Measurements from ENCODE around the gene QSOX1.

The QSOX1 gene

GRCh38 chr1:180136331-180136967, 18.2 kb upstream of the QSOX1 start:
- in situ Hi-C loops (cut with MboI; ENCODE audit: low sequenced_read_pairs, unreplicated experiment): no loop called here
- DNase-seq (ENCODE audit: low spot score): no peak
- TF ChIP-seq CTCF (IDR thresholded peaks at IDR 0.05; ENCODE audit: borderline replicate concordance, control extremely low read depth, extremely low read depth, insufficient read depth, missing control alignments): no peak

GRCh38 chr1:180136968-180137356, 17.7 kb upstream of the QSOX1 start:
- no peak for DNase-seq (ENCODE audit: low spot score)
- in situ Hi-C loops (cut with MboI; ENCODE audit: low sequenced_read_pairs, unreplicated experiment): no loop called here
- no peak for TF ChIP-seq CTCF (IDR thresholded peaks at IDR 0.05; ENCODE audit: borderline replicate concordance, control extremely low read depth, extremely low read depth, insufficient read depth, missing control alignments)

GRCh38 chr1:180137776-180138175, 16.9 kb upstream of the QSOX1 start:
- TF ChIP-seq CTCF (IDR thresholded peaks at IDR 0.05; ENCODE audit: borderline replicate concordance, control extremely low read depth, extremely low read depth, insufficient read depth, missing control alignments): no peak
- DNase-seq (ENCODE audit: low spot score): no peak
- in situ Hi-C loops (cut with MboI; ENCODE audit: low sequenced_read_pairs, unreplicated experiment): no loop called here

GRCh38 chr1:180141381-180141934, 13.2 kb upstream of the QSOX1 start:
- in situ Hi-C loops (cut with MboI; ENCODE audit: low sequenced_read_pairs, unreplicated experiment): no loop called here
- no peak for DNase-seq (ENCODE audit: low spot score)
- no peak for TF ChIP-seq CTCF (IDR thresholded peaks at IDR 0.05; ENCODE audit: borderline replicate concordance, control extremely low read depth, extremely low read depth, insufficient read depth, missing control alignments)

GRCh38 chr1:180143359-180143758, 11.3 kb upstream of the QSOX1 start:
- no peak for TF ChIP-seq CTCF (IDR thresholded peaks at IDR 0.05; ENCODE audit: borderline replicate concordance, control extremely low read depth, extremely low read depth, insufficient read depth, missing control alignments)
- no peak for DNase-seq (ENCODE audit: low spot score)
- in situ Hi-C loops (cut with MboI; ENCODE audit: low sequenced_read_pairs, unreplicated experiment): no loop called here

GRCh38 chr1:180144659-180145357, 9.9 kb upstream of the QSOX1 start:
- in situ Hi-C loops (cut with MboI; ENCODE audit: low sequenced_read_pairs, unreplicated experiment): no loop called here
- DNase-seq (ENCODE audit: low spot score): no peak
- TF ChIP-seq CTCF (IDR thresholded peaks at IDR 0.05; ENCODE audit: borderline replicate concordance, control extremely low read depth, extremely low read depth, insufficient read depth, missing control alignments): no peak
